ENCODE measurements around the gene UBR4. TPM values are rescaled to one million over a fixed set of nuclear protein-coding genes. Genes with fewer than 3 reads are reported as not detected.
A peak's percentile ranks its signal among the peaks of the same experiment; 100 is the strongest.

Gene UBR4
- polyA plus RNA-seq, 1 donor (not counting 4 experiments of a cell fraction or from before 2014, with no cell fraction given), result 39.0 TPM

GRCh38 chr1:19240673-19241538 lies 30.8 kb upstream of the UBR4 start:
- H3K9me1 ChIP-seq (ENCODE audit: control insufficient read depth, extremely low read depth, insufficient read depth, low read length), result no peaks in the 10 kb centered on the region
- no peaks in the 10 kb centered on the region for H3K27me3 ChIP-seq (ENCODE audit: control insufficient read depth, extremely low read depth, insufficient read depth, low read length)
- no peak overlapping the region for H3K9ac ChIP-seq (ENCODE audit: control insufficient read depth, extremely low read depth, insufficient read depth, low read length)
- H3K4me3 ChIP-seq (ENCODE audit: control insufficient read depth in 2 of 3, extremely low read depth in 1 of 3, insufficient read depth in 2 of 3, low read depth in 1 of 3, low read length in 3 of 3), result no peak overlapping the region
- no peak for DNase-seq (ENCODE audit: low read depth, low spot score)
- H3K79me2 ChIP-seq (ENCODE audit: control insufficient read depth, insufficient read depth, low read length), result peaks cover 2% of the 10 kb centered on the region
- H3K27ac ChIP-seq (ENCODE audit: control insufficient read depth, insufficient read depth, low read length), result no peak overlapping the region
- TF ChIP-seq CTCF (optimal IDR thresholded peaks at IDR 0.05 in 1 of 3, IDR thresholded peaks at IDR 0.05 in 1 of 3, conservative IDR thresholded peaks at IDR 0.05 in 1 of 3; ENCODE audit: extremely low read depth in 1 of 3, insufficient read depth in 2 of 3, low read length in 3 of 3) (peak; percentile 81 to 98 (median 95)), EZH2 (IDR thresholded peaks at IDR 0.05; ENCODE audit: low read length) (no peak)
- dilution Hi-C loops (cut with MboI; ENCODE audit: extremely low pct_ligation_motif_present, low sequenced_read_pairs), result no loop called here
- peaks cover 62 to 63% of the 10 kb centered on the region in 2 experiments for H3K36me3 ChIP-seq (ENCODE audit: control insufficient read depth in 2 of 2, extremely low read depth in 1 of 2, insufficient read depth in 2 of 2, low read length in 2 of 2)
- H3K4me1 ChIP-seq (ENCODE audit: control insufficient read depth, extremely low read depth, insufficient read depth, low read length), result no peaks in the 10 kb centered on the region
- peaks cover 5% of the 10 kb centered on the region for H4K20me1 ChIP-seq (ENCODE audit: control insufficient read depth, extremely low read depth, insufficient read depth, low read length)
- peak; percentile 80 for FAIRE-seq
- H3K4me2 ChIP-seq (ENCODE audit: control insufficient read depth, extremely low read depth, insufficient read depth, low read depth, low read length), result no peak overlapping the region
- H3K9me3 ChIP-seq (ENCODE audit: control insufficient read depth, low read depth, low read length), result no peaks in the 10 kb centered on the region
- no peak overlapping the region for H2AFZ ChIP-seq (ENCODE audit: control insufficient read depth, low read length)

GRCh38 chr1:19239876-19240275 lies 29.8 kb upstream of the UBR4 start:
- H3K36me3 ChIP-seq (ENCODE audit: control insufficient read depth in 2 of 2, extremely low read depth in 1 of 2, insufficient read depth in 2 of 2, low read length in 2 of 2), result peaks cover 61 to 66% of the 10 kb centered on the region in 2 experiments
- H3K9ac ChIP-seq (ENCODE audit: control insufficient read depth, extremely low read depth, insufficient read depth, low read length), result no peak overlapping the region
- H2AFZ ChIP-seq (ENCODE audit: control insufficient read depth, low read length), result no peak overlapping the region
- dilution Hi-C loops (cut with MboI; ENCODE audit: extremely low pct_ligation_motif_present, low sequenced_read_pairs), result no loop called here
- TF ChIP-seq EZH2 (IDR thresholded peaks at IDR 0.05; ENCODE audit: low read length), result no peak
- no peak for TF ChIP-seq CTCF (optimal IDR thresholded peaks at IDR 0.05 in 1 of 3, IDR thresholded peaks at IDR 0.05 in 1 of 3, conservative IDR thresholded peaks at IDR 0.05 in 1 of 3; ENCODE audit: extremely low read depth in 1 of 3, insufficient read depth in 2 of 3, low read length in 3 of 3)
- H3K9me1 ChIP-seq (ENCODE audit: control insufficient read depth, extremely low read depth, insufficient read depth, low read length), result no peaks in the 10 kb centered on the region
- H3K9me3 ChIP-seq (ENCODE audit: control insufficient read depth, low read depth, low read length), result no peaks in the 10 kb centered on the region
- H3K4me3 ChIP-seq (ENCODE audit: control insufficient read depth in 2 of 3, extremely low read depth in 1 of 3, insufficient read depth in 2 of 3, low read depth in 1 of 3, low read length in 3 of 3), result no peak overlapping the region
- no peaks in the 10 kb centered on the region for H3K27me3 ChIP-seq (ENCODE audit: control insufficient read depth, extremely low read depth, insufficient read depth, low read length)
- H3K79me2 ChIP-seq (ENCODE audit: control insufficient read depth, insufficient read depth, low read length), result no peaks in the 10 kb centered on the region
- FAIRE-seq, result no peak
- no peak overlapping the region for H3K27ac ChIP-seq (ENCODE audit: control insufficient read depth, insufficient read depth, low read length)
- no peak overlapping the region for H3K4me2 ChIP-seq (ENCODE audit: control insufficient read depth, extremely low read depth, insufficient read depth, low read depth, low read length)
- H3K4me1 ChIP-seq (ENCODE audit: control insufficient read depth, extremely low read depth, insufficient read depth, low read length), result no peaks in the 10 kb centered on the region
- peaks cover 5% of the 10 kb centered on the region for H4K20me1 ChIP-seq (ENCODE audit: control insufficient read depth, extremely low read depth, insufficient read depth, low read length)
- no peak for DNase-seq (ENCODE audit: low read depth, low spot score)

Measured in keratinocyte (primary cell).